ENCODE measurements around the gene UPF1.

- no peak for TF ChIP-seq POLR2A (IDR thresholded peaks at IDR 0.05)
- TF ChIP-seq CTCF (IDR thresholded peaks at IDR 0.05) = no peak
These were observed 71.6 kb downstream of the UPF1 start for GRCh38 chr19:18903156-18904037.
